Glomerular visceral epithelial cell (primary cell): ENCODE measurements around the gene EEF2KMT.
"Not testable (repeated sequence)": the region's sequence is repeated elsewhere in the genome, so short reads cannot be mapped to it uniquely, and the experiment has no call there.

Experiments
- DNase-seq: peaks from one replicate; pipeline ENCODE4 v3.0.0-alpha.2; 2016; ENCODE audit errors: extremely low spot score

The EEF2KMT gene

DNA sequence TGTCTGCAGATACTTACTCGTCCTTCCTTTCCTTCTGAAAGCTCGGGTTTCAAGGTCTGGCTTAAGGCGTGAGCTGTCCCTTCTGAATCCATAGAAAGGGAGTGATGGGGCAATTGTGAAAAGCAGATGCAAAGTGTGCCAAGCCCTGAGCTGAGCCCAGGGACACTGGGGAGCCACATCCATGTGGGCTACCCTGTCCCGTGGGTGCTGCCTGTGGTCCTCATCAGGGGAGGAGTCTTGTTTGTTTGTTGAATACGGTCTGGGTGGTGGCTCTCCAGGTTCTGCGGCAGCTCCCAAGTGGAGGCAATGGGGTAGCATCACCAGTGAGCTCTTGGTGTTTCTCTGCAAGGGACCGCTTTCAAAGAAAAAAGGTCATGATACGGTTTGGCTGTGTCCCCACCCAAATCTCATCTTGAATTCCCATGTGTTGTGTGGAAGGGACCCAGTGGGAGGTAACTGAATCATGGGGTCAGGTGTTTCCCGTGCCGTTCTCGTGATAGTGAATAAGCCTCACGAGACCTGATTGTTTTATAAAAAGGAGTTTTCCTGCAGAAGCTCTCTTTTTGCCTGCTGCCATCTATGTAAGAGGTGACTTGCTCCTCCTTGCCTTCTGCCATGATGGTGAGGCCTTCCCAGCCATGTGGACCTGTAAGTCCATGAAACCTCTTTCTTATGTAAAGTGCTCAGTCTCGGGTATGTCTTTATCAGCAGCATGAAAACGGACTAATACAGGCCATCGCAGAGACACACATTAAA is 27.0 kb downstream of the EEF2KMT start:
- DNase-seq, result no peak

DNA sequence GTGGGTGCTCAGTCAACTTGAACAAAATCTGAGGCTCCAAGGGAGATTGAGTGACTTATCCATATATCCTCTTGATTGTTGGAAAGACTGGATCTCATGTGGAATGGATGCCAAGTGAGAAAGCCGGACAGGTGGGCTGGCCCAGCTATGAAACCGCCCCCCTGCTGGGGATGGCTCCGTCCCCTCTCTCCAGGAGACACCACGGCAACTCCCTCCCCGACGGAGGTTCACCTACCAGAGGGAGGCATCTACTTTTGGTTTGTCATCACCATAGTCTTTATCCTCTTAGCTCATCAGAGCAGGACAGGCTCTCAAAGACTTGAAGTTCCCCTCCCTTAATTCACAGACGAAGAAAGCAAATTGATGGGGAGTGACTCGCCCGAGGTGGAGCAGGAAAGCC is 27.7 kb downstream of the EEF2KMT start:
- no peak for DNase-seq

DNA sequence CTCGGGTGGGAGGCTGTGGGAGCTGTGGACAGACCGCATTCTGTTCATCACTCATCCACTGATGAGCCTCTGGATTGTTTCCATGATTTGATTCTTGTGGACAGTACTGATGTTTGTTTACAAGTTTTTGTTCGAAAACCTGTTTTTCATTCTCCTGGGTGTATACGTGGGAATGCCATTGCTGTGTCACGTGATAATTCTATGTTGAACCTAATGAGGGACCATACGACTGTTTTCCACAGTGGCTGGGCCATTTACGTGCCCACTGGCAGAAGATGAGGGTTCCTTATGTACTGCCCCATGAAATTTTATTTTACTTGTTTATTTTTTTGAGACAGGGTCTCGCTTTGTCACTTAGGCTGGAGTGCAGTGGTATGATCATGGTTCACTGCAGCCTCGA is 28.5 kb downstream of the EEF2KMT start:
- no peak for DNase-seq

DNA sequence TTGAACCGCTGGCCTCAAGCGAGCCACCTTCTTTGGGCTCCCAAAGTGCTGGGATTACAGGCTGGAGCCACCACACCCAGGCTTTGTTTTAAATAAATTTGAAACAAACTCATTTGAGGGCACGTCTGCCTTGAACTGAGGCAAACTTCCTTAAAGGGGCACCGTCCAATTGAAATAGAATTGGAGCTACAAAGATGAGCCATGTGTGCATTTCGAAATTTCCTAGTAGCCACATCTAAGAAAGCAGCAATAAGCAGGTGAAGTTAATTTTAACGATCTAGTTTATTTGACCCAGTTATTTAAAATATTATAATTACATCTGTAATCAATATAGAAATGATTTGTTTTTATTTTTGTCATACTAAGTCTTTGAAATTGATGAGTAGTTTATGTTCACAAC is 31.1 kb downstream of the EEF2KMT start:
- DNase-seq, result no peak

DNA sequence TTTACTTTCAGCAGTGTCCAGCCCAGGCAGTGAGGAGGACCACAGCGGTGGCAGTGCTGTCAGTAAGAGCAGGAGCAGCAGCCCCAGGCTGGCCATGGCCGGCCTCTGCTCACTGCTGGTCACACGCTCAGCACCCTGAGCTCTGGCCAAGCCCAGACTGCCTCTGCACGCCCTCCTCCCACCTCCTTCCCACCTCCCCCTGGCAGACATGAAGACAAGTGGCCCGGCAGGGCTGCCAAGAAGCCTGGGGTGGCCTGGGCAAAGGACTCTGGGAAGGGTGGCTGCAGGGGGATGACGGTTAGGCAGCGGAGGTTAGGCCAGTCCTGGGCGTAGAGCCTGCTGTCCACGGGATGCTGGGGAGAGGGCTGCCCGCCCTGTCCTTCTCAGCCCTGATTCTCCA is 31.8 kb downstream of the EEF2KMT start, which contains the start of gene C16orf89:
TSS of gene C16orf89 (minus strand) at position 144 of the 400 bp plus-strand sequence. CDS start at position 96, 48 bp downstream.
- DNase-seq, result no peak

DNA sequence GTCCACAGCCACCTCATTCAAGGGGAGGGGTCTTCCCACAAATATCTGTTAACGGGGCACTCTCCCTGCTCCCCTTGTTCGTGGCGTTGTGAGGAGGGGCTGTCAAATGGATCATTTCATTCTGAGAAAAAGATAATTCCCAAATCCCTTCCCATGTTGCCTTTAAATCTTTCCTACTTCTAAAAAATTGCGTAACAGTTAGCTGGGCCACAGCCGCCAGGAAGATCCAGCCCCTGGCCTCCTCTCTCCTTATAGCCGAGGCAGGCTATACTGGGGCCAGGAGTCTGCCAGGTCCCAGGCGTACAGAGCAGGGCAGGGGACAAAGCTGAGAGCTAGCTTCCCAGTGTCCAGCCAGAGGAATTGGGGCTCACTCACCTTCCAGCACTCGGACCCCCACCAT is 32.3 kb downstream of the EEF2KMT start:
- no peak for DNase-seq

DNA sequence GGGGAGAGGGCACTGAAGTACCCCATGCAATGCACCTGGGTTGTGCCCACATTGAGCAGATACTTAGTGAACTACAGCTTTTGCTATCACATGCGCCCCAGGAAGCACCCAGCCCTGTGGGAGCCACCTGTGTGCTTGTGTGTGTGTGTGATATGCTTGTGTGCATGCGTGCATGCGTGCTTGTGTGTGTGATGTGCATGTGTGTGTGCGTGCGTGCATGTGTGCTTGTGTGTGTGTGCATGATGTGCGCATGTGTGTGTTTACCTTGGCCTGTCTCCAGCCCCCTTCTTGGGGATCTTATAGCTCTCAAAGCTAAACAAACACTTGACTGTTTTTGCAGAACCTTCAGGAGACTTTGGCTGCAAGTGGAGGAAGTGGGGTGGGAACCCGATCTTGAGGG is 32.7 kb downstream of the EEF2KMT start:
- no peak for DNase-seq

DNA sequence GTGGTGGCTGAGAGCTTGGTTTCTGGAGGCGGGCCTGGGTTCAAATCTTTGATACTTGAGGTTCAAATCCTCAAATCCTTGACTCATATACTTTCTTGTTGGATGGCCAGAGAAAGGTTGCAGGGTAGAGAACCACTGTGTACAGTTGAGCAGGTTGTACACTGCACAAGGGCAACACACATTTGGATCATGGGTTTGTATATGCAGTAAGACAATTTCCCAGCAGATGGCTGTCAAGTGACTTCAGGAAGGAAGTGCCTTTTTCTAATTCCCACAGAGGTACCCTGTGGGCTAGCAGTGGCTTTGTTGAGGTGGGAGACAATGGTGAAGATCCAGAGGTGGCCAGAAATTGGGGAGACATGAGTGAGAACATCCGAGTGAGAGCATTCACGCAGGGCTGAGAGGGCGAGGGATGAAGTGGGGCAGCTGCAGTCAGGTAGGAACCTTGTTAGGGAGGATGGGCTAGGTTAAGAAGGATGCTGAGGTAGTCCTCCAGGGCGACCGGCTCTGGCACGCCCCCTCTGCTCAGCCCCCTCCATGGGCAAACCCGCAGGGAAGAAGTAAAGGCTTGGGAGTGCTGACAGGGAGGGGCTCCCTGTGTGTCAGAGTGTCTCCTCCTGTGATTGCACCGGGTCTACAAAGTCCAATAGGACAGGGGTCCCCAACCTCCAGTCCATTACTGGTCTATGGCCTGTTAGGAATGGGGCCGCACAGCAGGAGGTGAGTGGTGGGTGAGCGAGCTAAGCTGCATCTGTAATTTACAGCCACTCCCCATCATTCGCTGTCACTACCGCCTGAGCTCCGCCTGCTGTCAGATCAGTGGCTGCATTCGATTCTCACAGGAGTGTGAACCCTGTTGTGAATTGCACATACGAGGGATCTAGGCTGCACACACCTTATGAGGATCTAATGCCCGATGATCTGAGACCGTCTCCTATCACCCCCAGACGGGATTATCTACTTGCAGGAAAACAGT is 34.5 kb downstream of the EEF2KMT start:
- no peak for DNase-seq

DNA sequence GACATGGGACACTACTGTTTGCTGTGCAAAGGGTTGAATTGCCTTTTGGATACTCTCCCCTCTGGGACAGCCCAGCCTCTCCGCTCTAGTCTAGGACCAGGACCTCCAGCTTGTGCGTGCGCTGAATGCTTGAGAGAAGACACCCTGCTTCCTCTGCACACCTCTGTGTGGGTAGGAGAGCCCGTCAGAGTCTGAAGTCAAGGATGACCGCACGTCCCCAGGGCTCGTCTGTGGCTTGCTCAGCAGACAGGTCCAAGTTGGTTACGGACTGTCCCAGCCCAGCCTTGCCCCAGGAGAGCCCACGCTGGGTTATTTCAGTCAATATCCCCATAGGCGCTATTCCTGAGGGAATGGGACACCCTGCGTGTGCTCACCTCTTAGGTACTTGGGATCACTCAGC is 35.5 kb downstream of the EEF2KMT start:
- DNase-seq, result no peak

DNA sequence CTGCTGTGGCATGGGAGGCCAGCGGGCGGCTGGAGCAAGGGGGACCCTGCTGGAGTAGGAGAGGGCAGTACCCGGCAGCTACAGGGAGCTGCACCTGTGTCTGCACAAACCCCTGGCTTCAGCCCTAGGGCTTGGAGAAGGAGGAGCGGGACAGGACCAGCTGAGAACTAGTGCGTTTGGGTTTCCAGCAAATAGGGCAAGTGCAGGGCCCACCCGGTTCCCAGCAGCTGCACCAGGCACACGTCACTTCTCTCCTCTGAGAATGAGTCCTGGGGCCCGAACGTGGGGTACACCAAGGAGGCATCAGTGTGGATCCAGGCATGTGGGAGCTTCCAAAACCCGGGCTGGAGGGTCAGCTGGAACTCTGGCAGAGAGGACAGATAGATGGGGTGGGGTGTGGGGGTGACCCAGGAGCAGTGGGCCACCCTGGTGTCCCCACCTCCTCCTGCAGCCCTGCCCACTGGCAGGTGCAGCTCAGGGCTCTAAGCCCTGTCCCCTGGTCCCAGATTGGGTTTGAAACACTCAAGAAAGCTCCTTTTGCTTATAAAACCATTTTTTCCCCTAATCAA is 37.4 kb downstream of the EEF2KMT start:
- DNase-seq, result no peak

DNA sequence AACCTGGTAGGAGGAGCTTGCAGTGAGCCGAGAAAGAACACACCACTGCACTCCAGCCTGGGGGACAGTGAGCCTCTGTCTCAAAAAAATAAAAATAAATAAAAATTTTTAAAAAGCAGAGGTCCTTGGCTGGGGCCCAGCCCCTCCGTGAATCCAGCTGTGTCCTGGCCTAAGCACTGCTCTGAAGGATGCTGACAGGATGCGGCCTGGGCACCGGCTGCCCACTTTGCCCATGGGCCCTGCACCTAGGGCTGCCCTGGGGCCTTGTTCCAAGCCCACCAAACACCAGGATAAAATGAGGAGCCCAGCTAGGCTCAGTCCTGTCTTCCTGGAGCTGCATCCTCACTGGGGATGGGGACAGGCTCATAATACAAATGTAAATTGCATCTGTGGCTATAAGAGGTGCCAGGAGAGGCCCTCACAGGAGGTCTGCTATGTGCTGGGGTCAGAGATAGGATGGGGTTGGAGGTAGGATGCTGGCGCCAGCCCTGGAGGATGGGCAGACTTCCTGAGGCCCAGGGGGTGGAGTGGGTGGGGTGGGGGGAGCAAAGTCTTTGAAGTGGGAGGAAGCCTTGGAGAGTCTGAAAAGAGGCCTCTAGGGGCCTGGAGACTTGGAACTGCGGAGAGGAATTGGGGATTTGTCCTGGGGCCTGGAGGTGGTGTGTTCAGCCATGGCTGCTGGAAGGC is 38.1 kb downstream of the EEF2KMT start:
- DNase-seq, result no peak

DNA sequence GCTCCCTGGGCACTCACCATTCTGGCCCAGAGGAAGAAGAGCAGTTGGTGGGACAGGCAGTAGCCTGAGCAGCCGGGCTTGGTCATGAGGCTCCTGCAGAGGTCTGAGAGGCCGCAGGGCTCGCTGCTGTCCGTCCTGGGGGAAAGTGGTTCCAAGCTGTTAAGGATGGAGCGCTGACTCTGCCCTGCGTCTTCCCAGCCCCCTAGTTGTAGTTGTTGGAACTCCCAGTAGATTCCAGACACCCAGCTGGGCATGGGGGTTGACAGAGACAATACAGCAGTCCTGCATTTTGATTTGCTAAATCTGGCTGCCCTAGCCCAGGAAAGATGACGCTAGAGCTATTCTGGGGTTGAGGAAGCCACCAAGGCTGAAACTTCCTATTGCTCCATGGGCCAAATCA is 39.1 kb downstream of the EEF2KMT start:
- DNase-seq, result no peak

DNA sequence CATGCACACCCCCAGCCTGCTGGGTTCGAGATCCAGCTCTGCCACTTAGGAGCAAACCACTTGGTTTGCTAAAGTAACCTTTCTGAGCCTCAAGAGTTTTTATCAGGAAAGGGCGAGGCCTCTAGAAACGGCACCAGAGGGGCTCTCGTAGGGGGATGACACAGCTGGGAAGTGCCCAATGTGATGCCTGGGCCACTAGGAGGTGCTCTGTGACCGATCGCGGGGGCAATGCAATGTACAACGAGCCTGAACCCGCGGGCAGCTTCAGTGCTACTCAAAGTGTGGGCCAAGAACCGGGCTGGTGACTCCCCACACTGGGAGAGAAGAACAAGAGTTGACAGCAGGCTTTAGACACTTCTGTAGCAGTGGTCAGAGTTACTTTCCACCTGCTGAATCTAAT is 41.2 kb downstream of the EEF2KMT start:
- DNase-seq, result no peak

DNA sequence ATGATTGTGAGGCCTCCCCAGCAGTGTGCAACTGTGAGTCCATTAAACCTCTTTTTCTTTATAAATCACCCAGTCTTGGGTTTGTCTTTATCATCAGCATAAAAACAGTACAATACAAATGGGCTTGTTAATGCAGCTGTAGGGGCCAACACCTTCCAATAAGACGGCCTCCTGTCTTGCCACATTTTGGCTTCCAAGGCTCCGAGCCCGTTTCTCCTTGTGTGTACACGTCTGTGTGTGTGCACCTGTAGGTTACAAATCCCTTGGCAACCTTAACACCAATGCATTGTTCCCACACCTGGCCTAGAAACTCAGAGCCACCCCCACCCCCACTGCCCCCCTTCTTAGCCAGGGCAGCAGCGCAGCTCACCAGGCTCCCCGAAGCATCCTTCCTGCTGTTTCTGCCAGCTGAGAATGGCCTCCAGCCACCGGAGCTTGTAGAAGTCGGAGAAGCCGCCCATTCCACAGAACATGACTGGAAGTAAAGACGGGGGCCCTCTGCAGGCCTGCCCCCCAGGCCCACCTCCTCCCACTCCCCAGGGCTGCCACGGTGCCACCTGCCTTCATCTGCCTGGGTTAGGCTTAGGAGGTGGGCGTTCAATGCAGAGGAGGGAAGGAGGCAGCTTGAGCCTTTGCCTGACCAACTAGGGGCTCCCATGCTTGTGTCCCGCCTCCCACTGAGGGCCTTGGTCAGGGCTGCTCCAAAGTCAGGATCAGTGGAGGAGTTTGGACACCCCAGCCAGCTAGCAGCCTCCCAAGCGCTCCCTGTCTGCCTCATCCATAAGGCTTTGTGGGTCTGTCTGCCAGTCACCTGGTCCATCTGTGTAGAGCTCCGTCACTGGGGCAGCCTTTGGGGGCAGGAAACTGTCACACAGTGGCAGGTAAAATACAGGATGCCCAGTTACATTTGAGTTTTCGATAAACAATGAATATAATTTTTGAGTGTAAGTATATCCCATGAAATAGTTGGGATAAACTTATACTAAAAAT is 42.4 kb downstream of the EEF2KMT start:
- no peak for DNase-seq

DNA sequence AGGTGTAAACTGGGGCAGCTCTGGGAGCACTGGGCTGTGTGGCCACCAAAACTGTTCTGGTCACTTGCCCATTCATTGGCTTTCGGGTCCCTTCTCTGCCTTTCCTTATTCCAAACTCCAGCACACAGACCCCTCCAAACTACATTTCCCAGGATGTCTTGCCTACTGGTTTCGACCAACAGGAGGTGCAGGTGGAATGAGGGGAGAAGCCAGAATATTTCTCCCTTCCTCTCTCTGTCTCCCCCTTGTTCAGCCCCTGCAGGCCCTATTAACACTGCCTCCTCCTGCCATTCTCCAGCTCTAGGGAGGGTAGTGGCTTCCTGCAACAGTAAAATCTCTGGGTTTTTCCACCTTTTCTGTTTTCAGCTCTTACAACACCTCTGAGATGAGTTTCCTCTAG is 50.7 kb downstream of the EEF2KMT start:
- no peak for DNase-seq

DNA sequence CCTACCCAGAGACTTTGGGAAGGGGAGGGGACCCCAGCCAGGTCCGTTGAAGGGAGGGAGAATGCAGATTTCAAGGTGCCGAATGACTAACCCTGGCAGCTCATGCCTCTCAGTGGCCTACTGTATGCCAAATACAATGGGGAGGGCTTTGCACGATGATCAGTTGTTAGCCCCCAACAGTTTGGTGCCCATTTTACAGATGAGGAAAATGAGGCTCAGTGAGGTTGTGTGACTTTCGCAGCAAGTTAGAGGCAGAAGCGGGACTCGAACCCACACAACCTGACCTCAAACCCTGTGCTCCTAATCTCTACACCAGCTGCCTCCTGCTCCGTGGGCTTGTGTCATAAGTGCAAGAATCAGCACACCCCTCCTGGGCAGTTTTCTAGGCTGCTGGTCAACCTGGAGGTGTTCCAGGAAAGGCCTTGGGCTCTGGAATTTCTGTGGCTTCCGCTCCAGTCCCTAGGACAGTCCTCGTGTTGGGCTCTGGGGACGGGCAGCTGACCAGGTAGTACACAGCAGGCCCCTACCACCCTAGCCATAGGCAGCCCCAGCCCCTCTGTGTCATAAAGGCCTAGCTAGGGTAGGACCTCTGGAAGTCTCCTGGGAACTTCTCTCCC is 52.0 kb downstream of the EEF2KMT start:
- no peak for DNase-seq

DNA sequence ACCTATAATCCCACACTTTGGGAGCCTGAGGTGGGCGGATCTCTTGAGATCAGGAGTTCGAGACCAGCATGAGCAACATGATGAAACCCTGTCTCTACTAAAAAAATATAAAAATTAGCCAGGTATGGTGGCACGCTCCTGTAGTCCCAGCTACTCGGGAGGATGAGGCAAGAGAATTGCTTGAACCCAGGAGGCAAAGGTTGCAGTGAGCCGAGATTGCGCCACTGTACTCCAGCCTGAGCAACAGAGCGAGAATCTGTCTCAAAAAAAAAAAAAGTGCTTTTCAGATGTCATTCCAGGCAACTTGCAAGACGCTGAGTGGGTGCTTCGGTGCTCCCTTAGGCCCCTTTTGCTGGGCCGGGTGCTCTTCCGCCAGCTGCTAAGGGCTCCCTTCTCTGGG is 53.0 kb downstream of the EEF2KMT start:
- not testable (repeated sequence) for DNase-seq

DNA sequence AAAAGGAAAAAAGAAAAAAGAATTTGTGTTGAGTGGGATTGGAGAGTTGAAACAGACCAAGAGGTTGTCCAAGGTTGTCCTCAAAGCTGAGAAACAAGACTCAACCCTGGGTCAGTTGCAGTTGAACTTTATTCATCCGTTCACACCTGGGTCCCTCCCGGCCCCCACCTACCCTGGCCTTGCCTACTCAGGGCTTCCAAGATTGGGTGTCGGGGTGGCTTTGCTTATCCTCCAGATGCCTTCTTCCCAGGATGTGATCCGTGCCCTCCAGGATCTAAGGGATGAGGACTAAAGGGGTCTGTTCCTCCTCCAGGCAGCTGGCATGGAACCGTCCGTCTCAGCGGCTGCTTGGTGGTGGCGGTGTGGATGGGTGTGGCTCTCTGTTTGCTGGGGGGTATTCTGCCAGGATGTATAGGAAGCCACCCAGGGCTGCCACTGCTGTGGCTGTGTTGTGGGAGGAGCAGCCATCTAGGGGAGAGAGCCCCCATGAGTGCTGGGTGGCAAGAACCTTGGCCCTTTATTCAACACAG is 53.5 kb downstream of the EEF2KMT start:
- DNase-seq, result no peak

DNA sequence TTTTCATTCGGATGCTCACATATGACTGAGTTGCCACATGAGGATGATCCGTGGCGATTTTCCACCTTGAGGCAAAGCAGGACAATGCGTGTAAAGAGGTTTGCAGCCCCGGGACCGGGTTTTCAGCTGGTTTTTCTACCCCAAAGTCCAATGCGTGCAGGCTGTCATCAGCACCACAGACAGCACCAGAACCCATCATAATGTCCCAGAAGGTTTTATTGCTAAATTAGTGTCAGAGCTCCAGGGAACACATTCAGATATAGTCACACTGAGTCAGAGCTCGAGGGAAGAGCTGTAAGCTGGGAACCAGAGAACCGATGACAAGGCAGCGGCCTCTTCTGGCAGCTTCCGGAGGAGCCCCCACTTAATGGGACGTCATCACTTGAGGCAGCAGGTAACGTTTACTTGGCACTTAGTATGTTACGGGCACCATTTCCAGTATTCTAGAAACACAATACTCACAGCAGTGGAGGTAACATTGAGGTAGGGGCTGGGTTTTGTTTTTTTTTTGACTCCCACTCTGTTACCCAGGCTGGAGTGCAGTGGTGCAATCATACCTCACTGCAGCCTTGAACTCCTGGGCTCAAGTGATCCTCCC is 54.9 kb downstream of the EEF2KMT start:
- DNase-seq, result no peak
